Natural killer cell (primary cell): ENCODE data around the gene GALNT1. TPM values are rescaled to one million over a fixed set of nuclear protein-coding genes. Genes with fewer than 3 reads are reported as not detected.

Source experiments
- ATAC-seq, 3 donors: fragments of 150-1000 bp in 2 of 3; fragments of 200-7000 bp in 1 of 3; cut with Tn5 transposase; 1 replicate in 1 of 3; 2 replicates in 2 of 3; pipeline ENCODE4 v1.10.0; 2021; ENCODE audit warnings: mild to moderate bottlenecking in 2 of 3, moderate library complexity in 2 of 3
- DNase-seq, 2 donors: peaks; one replicate each; pipeline versions ENCODE4 v3.0.0 to v3.0.0-alpha.2; 2013 to 2021; ENCODE audit warnings: mixed read lengths in 1 of 2
- H3K27ac ChIP-seq: one replicate; pipeline ENCODE4 v1.5.1; 2013; ENCODE audit warnings: mild to moderate bottlenecking, low read length
- H3K27me3 ChIP-seq: one replicate; pipeline ENCODE4 v1.6.1; 2013; ENCODE audit warnings: low read length; ENCODE audit not compliant: control insufficient read depth, insufficient read depth
- H3K36me3 ChIP-seq: one replicate; pipeline ENCODE4 v1.6.1; 2013; ENCODE audit warnings: low read length; ENCODE audit not compliant: control insufficient read depth, insufficient read depth
- H3K4me1 ChIP-seq: one replicate; pipeline ENCODE4 v1.6.1; 2013; ENCODE audit warnings: low read length; ENCODE audit not compliant: control insufficient read depth, insufficient read depth
- H3K4me3 ChIP-seq: one replicate; pipeline ENCODE4 v1.5.1; 2013; ENCODE audit warnings: low read length
- H3K9me3 ChIP-seq: one replicate; pipeline ENCODE4 v1.6.1; 2013; ENCODE audit warnings: low read length; ENCODE audit not compliant: control insufficient read depth, insufficient read depth
- H3K27ac Mint-ChIP-seq, 2 donors: one replicate each; pipeline ENCODE4 v1.8.0; 2022; ENCODE audit warnings: mild to moderate bottlenecking in 2 of 2, mixed read lengths in 2 of 2, moderate library complexity in 1 of 2
- H3K27me3 Mint-ChIP-seq, 2 donors: one replicate each; pipeline ENCODE4 v1.8.0; 2022; ENCODE audit warnings: low read depth in 2 of 2, mixed read lengths in 2 of 2
- H3K36me3 Mint-ChIP-seq: one replicate; pipeline ENCODE4 v1.8.0; 2022; ENCODE audit warnings: mixed read lengths
- H3K4me1 Mint-ChIP-seq, 2 donors: one replicate each; pipeline ENCODE4 v1.8.0; 2022; ENCODE audit warnings: mixed read lengths in 2 of 2
- H3K4me3 Mint-ChIP-seq: one replicate; pipeline ENCODE4 v1.8.0; 2022; ENCODE audit warnings: mild to moderate bottlenecking, moderate library complexity, mixed read lengths
- H3K9me3 Mint-ChIP-seq, 2 donors: one replicate each; pipeline ENCODE4 v1.8.0; 2022; ENCODE audit warnings: mixed read lengths in 2 of 2
- WGBS: methylation state at CpG from one replicate; pipeline ENCODE4 v1.1.7; 2013; ENCODE audit warnings: missing lambda C conversion rate; ENCODE audit not compliant: insufficient coverage; 5-methylcytosine and 5-hydroxymethylcytosine counted together
- intact Hi-C: fragments of 100-400 bp; cut with micrococcal nuclease; formaldehyde crosslinking; loops from one replicate; pipeline ENCODE4 v1.14.2; 2022
- total RNA-seq, 4 donors: library from RNA; stranded (reverse); fragments of 120-200 nt in 1 of 4; gene quantifications; one replicate each; pipeline versions ENCODE4 v1.2.3 to v1.2.4, GENCODE V29; 2013 to 2022
- TF ChIP-seq, protein P1 (sequence below): fragments of 200-600 bp; IDR thresholded peaks from one replicate; pipeline ENCODE4 v1.8.0; 2022; ENCODE audit warnings: antibody characterized with exemption

The GALNT1 gene
- total RNA-seq, 3 donors from 2014 or later (not counting 1 experiment from before 2014, with no cell fraction given), result 49.2 to 57.1 (median 50.0) TPM

DNA sequence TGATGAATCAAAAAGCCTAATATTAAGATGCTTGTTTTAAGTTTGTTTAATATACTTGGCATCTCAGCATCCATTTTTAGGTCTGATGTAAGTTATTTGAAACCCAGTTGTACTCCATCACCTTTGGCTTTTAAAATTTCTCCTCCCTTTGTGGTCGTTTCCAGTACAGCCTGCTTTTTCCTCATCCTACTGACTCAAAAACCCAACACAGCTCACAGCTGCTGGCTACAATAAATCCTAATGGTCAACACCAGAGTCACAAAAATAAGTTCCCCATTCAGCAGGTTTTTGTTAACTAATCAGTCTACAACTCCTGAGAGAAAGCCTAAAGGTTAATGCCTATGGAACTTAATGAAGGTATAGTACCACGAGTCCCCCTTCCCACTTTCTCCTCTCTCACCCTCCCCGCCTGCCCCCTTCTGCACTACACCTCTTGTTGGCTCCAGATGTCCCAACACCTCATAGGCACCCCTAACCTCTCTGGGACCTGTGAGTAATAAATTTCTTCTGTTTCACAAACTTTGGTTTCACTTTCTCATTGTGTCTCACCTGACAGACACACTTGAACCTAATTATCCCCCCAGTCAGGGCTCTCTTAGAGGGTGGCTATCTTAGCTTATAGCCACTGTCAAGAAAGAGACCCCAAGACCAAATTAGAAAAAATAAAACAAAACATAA is 148.6 kb downstream of the GALNT1 start:
- Histone ChIP-seq H3K27me3 (no peaks in the 10 kb centered on the region), H3K9me3 (no peaks in the 10 kb centered on the region), H3K4me1 (no peaks in the 10 kb centered on the region), H3K4me3 (no peak overlapping the region), H3K27ac (no peak overlapping the region), H3K36me3 (no peaks in the 10 kb centered on the region)
- Mint-ChIP-seq H3K27me3 (peaks cover 15 to 31% of the 10 kb centered on the region in 2 donors), H3K9me3 (peaks cover 2 to 5% of the 10 kb centered on the region in 2 donors), H3K4me1 (peaks cover 0 to 5% of the 10 kb centered on the region in 2 donors), H3K4me3 (no peak overlapping the region), H3K36me3 (peaks cover 9% of the 10 kb centered on the region), H3K27ac (no peak overlapping the region)
- intact Hi-C loops, result no loop called here
- 79% methylated on average over 3 of the region's 3 CpGs for WGBS
- no peak for DNase-seq
- TF ChIP-seq, protein P1, sequence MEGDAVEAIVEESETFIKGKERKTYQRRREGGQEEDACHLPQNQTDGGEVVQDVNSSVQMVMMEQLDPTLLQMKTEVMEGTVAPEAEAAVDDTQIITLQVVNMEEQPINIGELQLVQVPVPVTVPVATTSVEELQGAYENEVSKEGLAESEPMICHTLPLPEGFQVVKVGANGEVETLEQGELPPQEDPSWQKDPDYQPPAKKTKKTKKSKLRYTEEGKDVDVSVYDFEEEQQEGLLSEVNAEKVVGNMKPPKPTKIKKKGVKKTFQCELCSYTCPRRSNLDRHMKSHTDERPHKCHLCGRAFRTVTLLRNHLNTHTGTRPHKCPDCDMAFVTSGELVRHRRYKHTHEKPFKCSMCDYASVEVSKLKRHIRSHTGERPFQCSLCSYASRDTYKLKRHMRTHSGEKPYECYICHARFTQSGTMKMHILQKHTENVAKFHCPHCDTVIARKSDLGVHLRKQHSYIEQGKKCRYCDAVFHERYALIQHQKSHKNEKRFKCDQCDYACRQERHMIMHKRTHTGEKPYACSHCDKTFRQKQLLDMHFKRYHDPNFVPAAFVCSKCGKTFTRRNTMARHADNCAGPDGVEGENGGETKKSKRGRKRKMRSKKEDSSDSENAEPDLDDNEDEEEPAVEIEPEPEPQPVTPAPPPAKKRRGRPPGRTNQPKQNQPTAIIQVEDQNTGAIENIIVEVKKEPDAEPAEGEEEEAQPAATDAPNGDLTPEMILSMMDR, result no peak
- ATAC-seq, result no peak

- Histone ChIP-seq H3K4me3 (no peak overlapping the region), H3K27me3 (no peaks in the 10 kb centered on the region), H3K4me1 (no peaks in the 10 kb centered on the region), H3K9me3 (no peaks in the 10 kb centered on the region), H3K27ac (no peak overlapping the region), H3K36me3 (no peaks in the 10 kb centered on the region)
- DNase-seq (no peak), ATAC-seq (no peak)
- intact Hi-C loops, result no loop called here
- Mint-ChIP-seq H3K27ac (no peak overlapping the region), H3K9me3 (peaks cover 2 to 5% of the 10 kb centered on the region in 2 donors), H3K4me1 (peaks cover 0 to 5% of the 10 kb centered on the region in 2 donors), H3K4me3 (no peak overlapping the region), H3K36me3 (peaks cover 9% of the 10 kb centered on the region), H3K27me3 (peaks cover 15 to 27% of the 10 kb centered on the region in 2 donors)
- TF ChIP-seq, protein P1, result no peak
- 93% methylated on average over 10 of the region's 12 CpGs for WGBS
Observed at GRCh38 chr18:35730691-35731370, 149.3 kb downstream of the GALNT1 start.

GRCh38 chr18:35731701-35732100 is 150.2 kb downstream of the GALNT1 start:
- peaks cover 2 to 5% of the 10 kb centered on the region in 2 donors for H3K9me3 Mint-ChIP-seq
- Histone ChIP-seq H3K4me1 (no peaks in the 10 kb centered on the region), H3K27ac (no peak overlapping the region), H3K4me3 (no peak overlapping the region), H3K36me3 (no peaks in the 10 kb centered on the region), H3K27me3 (no peaks in the 10 kb centered on the region), H3K9me3 (no peaks in the 10 kb centered on the region)
- intact Hi-C loops, result no loop called here
- H3K4me1 Mint-ChIP-seq, result peaks cover 0 to 5% of the 10 kb centered on the region in 2 donors
- no peak for DNase-seq
- TF ChIP-seq, protein P1, result no peak
- peaks cover 16 to 29% of the 10 kb centered on the region in 2 donors for H3K27me3 Mint-ChIP-seq
- peaks cover 9% of the 10 kb centered on the region for H3K36me3 Mint-ChIP-seq
- H3K4me3 Mint-ChIP-seq, result no peak overlapping the region
- no peak for ATAC-seq
- H3K27ac Mint-ChIP-seq, result no peak overlapping the region
